ENCODE results near the gene UBTD2. TPM values are rescaled to one million over a fixed set of nuclear protein-coding genes. Genes with fewer than 3 reads are reported as not detected.

UBTD2 gene
- total and polyA plus RNA-seq, 2 experiments from 2014 or later = 17.9 to 46.3 TPM

DNA sequence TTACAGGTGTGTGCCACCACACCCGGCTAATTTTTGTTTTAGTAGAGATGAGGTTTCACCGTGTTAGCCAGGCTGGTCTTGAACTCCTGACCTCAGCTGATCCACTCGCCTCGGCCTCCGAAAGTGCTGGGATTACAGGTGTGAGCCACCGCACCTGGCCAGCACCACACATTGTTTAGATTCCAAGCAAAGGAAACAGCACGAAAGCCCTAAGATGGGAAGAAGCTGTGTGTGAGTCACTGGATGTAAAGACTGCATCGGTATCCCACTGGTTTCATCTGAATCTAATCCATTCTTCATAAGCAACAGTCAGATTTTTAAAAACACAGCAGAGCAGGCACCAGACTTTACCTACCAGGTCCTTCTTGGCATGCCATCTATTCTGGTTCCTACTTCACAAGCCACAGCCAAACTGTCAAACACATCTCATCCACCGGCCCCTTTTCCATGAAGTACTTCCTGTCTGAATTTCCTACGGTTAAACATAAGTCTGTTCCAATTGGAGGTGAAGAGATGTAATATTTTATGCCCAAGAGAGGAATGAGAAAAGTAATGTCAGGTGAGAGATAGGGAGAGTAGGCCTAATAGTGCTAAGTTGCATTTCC, 17.4 kb downstream of the UBTD2 start:
- H3K4me2 ChIP-seq = no peak overlapping the region
- peaks cover 75% of the 10 kb centered on the region for H4K20me1 ChIP-seq (replicated peaks; ENCODE audit: insufficient read depth)
- peaks cover 13% of the 10 kb centered on the region; the same call in 2 of the 3 replicates for H3K36me3 Mint-ChIP-seq (ENCODE audit: low read depth)

DNA sequence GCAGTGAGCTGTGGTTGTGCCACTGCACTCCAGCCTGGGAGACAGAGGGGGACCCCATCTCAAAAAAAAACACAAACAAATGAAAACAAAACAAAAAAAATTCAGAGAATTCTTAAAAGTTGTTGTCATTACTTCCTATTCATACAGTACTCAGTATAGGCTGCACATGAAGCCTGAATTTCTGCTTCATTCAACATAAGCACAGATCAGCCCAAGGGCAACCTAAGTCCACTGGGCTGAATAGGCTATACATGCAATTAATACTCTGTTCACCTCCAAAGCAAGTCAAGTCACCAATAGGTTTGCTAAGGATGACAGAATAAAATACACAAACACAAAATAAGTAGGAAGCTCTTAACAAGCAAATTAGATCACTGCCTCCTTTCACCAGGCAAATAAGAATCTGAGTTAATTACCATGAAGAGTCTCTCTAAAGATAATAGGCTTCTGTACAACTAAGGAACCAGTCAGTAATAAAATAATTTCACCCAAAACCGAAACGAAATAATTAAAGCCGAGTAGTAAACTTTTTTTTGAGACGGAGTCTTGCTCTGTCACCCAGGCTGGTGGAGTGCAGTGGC, 18.7 kb downstream of the UBTD2 start:
- DNase-seq (ENCODE audit: low spot score) (no peak), ATAC-seq (no peak)
- Histone ChIP-seq H3K36me3 (ENCODE audit: insufficient read depth) (no peaks in the 10 kb centered on the region), H3K4me1 (ENCODE audit: insufficient read depth) (peaks cover 8% of the 10 kb centered on the region), H3K27ac (ENCODE audit: low read depth) (no peak overlapping the region), H2AFZ (no peak overlapping the region), H3F3A (replicated peaks; ENCODE audit: low read depth) (0 out of 2 replicates have a peak, but pooled peaks cover 4% of the 10 kb centered on the region), H3K79me2 (replicated peaks; ENCODE audit: insufficient read depth) (peaks cover 100% of the 10 kb centered on the region), H3K4me2 (no peak overlapping the region), H3K9me2 (ENCODE audit: insufficient read depth) (no peaks in the 10 kb centered on the region), H4K20me1 (replicated peaks; ENCODE audit: insufficient read depth) (peaks cover 75% of the 10 kb centered on the region), H3K4me3 (no peak overlapping the region), H3K27me3 (ENCODE audit: insufficient read depth) (no peaks in the 10 kb centered on the region)
- Mint-ChIP-seq H3K27me3 (ENCODE audit: insufficient read depth, low read depth, poor library complexity) (peaks cover 3% of the 10 kb centered on the region), H3K36me3 (ENCODE audit: low read depth) (peaks cover 13% of the 10 kb centered on the region), H3K4me1 (peaks cover 15% of the 10 kb centered on the region), H3K9me3 (no peaks in the 10 kb centered on the region), H3K4me3 (no peak overlapping the region), H3K27ac (no peak overlapping the region)
- TF ChIP-seq, protein P1, sequence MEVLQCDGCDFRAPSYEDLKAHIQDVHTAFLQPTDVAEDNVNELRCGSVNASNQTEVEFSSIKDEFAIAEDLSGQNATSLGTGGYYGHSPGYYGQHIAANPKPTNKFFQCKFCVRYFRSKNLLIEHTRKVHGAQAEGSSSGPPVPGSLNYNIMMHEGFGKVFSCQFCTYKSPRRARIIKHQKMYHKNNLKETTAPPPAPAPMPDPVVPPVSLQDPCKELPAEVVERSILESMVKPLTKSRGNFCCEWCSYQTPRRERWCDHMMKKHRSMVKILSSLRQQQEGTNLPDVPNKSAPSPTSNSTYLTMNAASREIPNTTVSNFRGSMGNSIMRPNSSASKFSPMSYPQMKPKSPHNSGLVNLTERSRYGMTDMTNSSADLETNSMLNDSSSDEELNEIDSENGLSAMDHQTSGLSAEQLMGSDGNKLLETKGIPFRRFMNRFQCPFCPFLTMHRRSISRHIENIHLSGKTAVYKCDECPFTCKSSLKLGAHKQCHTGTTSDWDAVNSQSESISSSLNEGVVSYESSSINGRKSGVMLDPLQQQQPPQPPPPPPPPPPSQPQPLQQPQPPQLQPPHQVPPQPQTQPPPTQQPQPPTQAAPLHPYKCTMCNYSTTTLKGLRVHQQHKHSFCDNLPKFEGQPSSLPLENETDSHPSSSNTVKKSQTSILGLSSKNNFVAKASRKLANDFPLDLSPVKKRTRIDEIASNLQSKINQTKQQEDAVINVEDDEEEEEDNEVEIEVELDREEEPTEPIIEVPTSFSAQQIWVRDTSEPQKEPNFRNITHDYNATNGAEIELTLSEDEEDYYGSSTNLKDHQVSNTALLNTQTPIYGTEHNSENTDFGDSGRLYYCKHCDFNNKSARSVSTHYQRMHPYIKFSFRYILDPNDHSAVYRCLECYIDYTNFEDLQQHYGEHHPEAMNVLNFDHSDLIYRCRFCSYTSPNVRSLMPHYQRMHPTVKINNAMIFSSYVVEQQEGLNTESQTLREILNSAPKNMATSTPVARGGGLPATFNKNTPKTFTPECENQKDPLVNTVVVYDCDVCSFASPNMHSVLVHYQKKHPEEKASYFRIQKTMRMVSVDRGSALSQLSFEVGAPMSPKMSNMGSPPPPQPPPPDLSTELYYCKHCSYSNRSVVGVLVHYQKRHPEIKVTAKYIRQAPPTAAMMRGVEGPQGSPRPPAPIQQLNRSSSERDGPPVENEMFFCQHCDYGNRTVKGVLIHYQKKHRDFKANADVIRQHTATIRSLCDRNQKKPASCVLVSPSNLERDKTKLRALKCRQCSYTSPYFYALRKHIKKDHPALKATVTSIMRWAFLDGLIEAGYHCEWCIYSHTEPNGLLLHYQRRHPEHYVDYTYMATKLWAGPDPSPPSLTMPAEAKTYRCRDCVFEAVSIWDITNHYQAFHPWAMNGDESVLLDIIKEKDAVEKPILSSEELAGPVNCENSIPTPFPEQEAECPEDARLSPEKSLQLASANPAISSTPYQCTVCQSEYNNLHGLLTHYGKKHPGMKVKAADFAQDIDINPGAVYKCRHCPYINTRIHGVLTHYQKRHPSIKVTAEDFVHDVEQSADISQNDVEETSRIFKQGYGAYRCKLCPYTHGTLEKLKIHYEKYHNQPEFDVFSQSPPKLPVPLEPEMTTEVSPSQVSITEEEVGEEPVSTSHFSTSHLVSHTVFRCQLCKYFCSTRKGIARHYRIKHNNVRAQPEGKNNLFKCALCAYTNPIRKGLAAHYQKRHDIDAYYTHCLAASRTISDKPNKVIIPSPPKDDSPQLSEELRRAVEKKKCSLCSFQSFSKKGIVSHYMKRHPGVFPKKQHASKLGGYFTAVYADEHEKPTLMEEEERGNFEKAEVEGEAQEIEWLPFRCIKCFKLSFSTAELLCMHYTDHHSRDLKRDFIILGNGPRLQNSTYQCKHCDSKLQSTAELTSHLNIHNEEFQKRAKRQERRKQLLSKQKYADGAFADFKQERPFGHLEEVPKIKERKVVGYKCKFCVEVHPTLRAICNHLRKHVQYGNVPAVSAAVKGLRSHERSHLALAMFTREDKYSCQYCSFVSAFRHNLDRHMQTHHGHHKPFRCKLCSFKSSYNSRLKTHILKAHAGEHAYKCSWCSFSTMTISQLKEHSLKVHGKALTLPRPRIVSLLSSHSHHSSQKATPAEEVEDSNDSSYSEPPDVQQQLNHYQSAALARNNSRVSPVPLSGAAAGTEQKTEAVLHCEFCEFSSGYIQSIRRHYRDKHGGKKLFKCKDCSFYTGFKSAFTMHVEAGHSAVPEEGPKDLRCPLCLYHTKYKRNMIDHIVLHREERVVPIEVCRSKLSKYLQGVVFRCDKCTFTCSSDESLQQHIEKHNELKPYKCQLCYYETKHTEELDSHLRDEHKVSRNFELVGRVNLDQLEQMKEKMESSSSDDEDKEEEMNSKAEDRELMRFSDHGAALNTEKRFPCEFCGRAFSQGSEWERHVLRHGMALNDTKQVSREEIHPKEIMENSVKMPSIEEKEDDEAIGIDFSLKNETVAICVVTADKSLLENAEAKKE (CRISPR knock-in tag; IDR thresholded peaks at IDR 0.05) = no peak
- no peak for TF ChIP-seq CREB1 (CRISPR knock-in tag; IDR thresholded peaks at IDR 0.05; ENCODE audit: low read depth)
- TF ChIP-seq, protein P2, sequence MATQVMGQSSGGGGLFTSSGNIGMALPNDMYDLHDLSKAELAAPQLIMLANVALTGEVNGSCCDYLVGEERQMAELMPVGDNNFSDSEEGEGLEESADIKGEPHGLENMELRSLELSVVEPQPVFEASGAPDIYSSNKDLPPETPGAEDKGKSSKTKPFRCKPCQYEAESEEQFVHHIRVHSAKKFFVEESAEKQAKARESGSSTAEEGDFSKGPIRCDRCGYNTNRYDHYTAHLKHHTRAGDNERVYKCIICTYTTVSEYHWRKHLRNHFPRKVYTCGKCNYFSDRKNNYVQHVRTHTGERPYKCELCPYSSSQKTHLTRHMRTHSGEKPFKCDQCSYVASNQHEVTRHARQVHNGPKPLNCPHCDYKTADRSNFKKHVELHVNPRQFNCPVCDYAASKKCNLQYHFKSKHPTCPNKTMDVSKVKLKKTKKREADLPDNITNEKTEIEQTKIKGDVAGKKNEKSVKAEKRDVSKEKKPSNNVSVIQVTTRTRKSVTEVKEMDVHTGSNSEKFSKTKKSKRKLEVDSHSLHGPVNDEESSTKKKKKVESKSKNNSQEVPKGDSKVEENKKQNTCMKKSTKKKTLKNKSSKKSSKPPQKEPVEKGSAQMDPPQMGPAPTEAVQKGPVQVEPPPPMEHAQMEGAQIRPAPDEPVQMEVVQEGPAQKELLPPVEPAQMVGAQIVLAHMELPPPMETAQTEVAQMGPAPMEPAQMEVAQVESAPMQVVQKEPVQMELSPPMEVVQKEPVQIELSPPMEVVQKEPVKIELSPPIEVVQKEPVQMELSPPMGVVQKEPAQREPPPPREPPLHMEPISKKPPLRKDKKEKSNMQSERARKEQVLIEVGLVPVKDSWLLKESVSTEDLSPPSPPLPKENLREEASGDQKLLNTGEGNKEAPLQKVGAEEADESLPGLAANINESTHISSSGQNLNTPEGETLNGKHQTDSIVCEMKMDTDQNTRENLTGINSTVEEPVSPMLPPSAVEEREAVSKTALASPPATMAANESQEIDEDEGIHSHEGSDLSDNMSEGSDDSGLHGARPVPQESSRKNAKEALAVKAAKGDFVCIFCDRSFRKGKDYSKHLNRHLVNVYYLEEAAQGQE (IDR thresholded peaks at IDR 0.05; ENCODE audit: unreplicated experiment) = no peak
- no peak for TF ChIP-seq EZH2 (IDR thresholded peaks at IDR 0.05; ENCODE audit: low read depth, unreplicated experiment)
- TF ChIP-seq ZNF331 (CRISPR knock-in tag; IDR thresholded peaks at IDR 0.05; ENCODE audit: low read depth) = no peak

More for the DNA sequence above, 17.4 kb downstream of the UBTD2 start:
- H3K4me1 Mint-ChIP-seq = peaks cover 15% of the 10 kb centered on the region
- H3K27ac Mint-ChIP-seq = no peak overlapping the region; the same call in 1 of the 2 replicates
- Histone ChIP-seq H3K4me3 (no peak overlapping the region), H3K4me1 (ENCODE audit: insufficient read depth) (peaks cover 5% of the 10 kb centered on the region), H3K9me2 (ENCODE audit: insufficient read depth) (no peaks in the 10 kb centered on the region), H3K36me3 (ENCODE audit: insufficient read depth) (no peaks in the 10 kb centered on the region), H3K27ac (ENCODE audit: low read depth) (peak overlapping the region; percentile 79), H3K79me2 (replicated peaks; ENCODE audit: insufficient read depth) (peaks cover 100% of the 10 kb centered on the region), H3K27me3 (ENCODE audit: insufficient read depth) (no peaks in the 10 kb centered on the region), H2AFZ (no peak overlapping the region), H3F3A (replicated peaks; ENCODE audit: low read depth) (0 out of 2 replicates have a peak, but pooled peaks cover 4% of the 10 kb centered on the region)
- peaks cover 3% of the 10 kb centered on the region for H3K27me3 Mint-ChIP-seq (ENCODE audit: insufficient read depth, low read depth, poor library complexity)
- no peaks in the 10 kb centered on the region for H3K9me3 Mint-ChIP-seq
- TF ChIP-seq EZH2 (IDR thresholded peaks at IDR 0.05; ENCODE audit: low read depth, unreplicated experiment) (no peak), POLR2AphosphoS5 (IDR thresholded peaks at IDR 0.05; ENCODE audit: low read depth) (no peak)
- TF ChIP-seq, protein P3, sequence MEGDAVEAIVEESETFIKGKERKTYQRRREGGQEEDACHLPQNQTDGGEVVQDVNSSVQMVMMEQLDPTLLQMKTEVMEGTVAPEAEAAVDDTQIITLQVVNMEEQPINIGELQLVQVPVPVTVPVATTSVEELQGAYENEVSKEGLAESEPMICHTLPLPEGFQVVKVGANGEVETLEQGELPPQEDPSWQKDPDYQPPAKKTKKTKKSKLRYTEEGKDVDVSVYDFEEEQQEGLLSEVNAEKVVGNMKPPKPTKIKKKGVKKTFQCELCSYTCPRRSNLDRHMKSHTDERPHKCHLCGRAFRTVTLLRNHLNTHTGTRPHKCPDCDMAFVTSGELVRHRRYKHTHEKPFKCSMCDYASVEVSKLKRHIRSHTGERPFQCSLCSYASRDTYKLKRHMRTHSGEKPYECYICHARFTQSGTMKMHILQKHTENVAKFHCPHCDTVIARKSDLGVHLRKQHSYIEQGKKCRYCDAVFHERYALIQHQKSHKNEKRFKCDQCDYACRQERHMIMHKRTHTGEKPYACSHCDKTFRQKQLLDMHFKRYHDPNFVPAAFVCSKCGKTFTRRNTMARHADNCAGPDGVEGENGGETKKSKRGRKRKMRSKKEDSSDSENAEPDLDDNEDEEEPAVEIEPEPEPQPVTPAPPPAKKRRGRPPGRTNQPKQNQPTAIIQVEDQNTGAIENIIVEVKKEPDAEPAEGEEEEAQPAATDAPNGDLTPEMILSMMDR (conservative IDR thresholded peaks at IDR 0.05; ENCODE audit: low read depth in 2 of 2) = no peak
- DNase-seq (ENCODE audit: low spot score) (peak; percentile 50), ATAC-seq (peak; percentile 43; the same call in 2 of the 3 replicates)
- no peak overlapping the region for H3K4me3 Mint-ChIP-seq

All from GM23338 (cell line).